Activated CD4-positive, alpha-beta T cell treated with anti-CD3 and anti-CD28 coated beads for 4 hours (primary cell): Measurements from ENCODE around the gene NAV3.

ENCODE experiments used
- DNase-seq, 2 donors: peaks; one replicate each; pipeline ENCODE4 v3.0.0-alpha.2; 2020

The NAV3 gene

GRCh38 chr12:78121969-78122610 lies 291.4 kb downstream of the NAV3 start:
- DNase-seq: no peak

- no peak for DNase-seq
These were observed 297.5 kb downstream of the NAV3 start for GRCh38 chr12:78128211-78128610.

- DNase-seq: no peak
These were observed 313.0 kb downstream of the NAV3 start for GRCh38 chr12:78143717-78144116.

GRCh38 chr12:78145398-78145797 lies 314.7 kb downstream of the NAV3 start:
- DNase-seq: no peak

GRCh38 chr12:78146365-78146772 lies 315.7 kb downstream of the NAV3 start:
- no peak for DNase-seq

GRCh38 chr12:78149459-78149858 lies 318.8 kb downstream of the NAV3 start:
- no peak for DNase-seq

- DNase-seq: no peak
These were observed 324.9 kb downstream of the NAV3 start for GRCh38 chr12:78155546-78155945.

- DNase-seq: no peak
These were observed 326.1 kb downstream of the NAV3 start for GRCh38 chr12:78156751-78157150.

- DNase-seq: no peak
These were observed 326.5 kb downstream of the NAV3 start for GRCh38 chr12:78157199-78157598.

GRCh38 chr12:78164154-78164553 lies 333.5 kb downstream of the NAV3 start:
- DNase-seq: no peak

- no peak for DNase-seq
These were observed 336.8 kb downstream of the NAV3 start for GRCh38 chr12:78167510-78167909.

GRCh38 chr12:78171061-78171460 lies 340.4 kb downstream of the NAV3 start:
- DNase-seq: no peak

GRCh38 chr12:78176643-78177042 lies 345.9 kb downstream of the NAV3 start:
- no peak for DNase-seq

- DNase-seq: no peak
These were observed 346.6 kb downstream of the NAV3 start for GRCh38 chr12:78177298-78177697.

- DNase-seq: no peak
These were observed 348.7 kb downstream of the NAV3 start for GRCh38 chr12:78179346-78179745.

GRCh38 chr12:78181544-78182162 lies 351.0 kb downstream of the NAV3 start:
- no peak for DNase-seq

- DNase-seq: no peak
These were observed 353.1 kb downstream of the NAV3 start for GRCh38 chr12:78183824-78184223.

- DNase-seq: no peak
These were observed 354.4 kb downstream of the NAV3 start for GRCh38 chr12:78185109-78185508.

GRCh38 chr12:78185651-78186050 lies 355.0 kb downstream of the NAV3 start:
- no peak for DNase-seq

- no peak for DNase-seq
These were observed 356.0 kb downstream of the NAV3 start for GRCh38 chr12:78186670-78187069.

- no peak for DNase-seq
These were observed 357.0 kb downstream of the NAV3 start for GRCh38 chr12:78187741-78188140.

- no peak for DNase-seq
These were observed 359.0 kb downstream of the NAV3 start for GRCh38 chr12:78189656-78190055.

GRCh38 chr12:78191611-78192010 lies 360.9 kb downstream of the NAV3 start:
- no peak for DNase-seq

- DNase-seq: no peak
These were observed 362.3 kb downstream of the NAV3 start for GRCh38 chr12:78192979-78193378.

- DNase-seq: no peak
These were observed 363.8 kb downstream of the NAV3 start for GRCh38 chr12:78194448-78194847.
